IPS-18a (cell line): ENCODE data around the gene VENTX.

Experiments
- H3K27ac ChIP-seq: one replicate; pipeline ENCODE4 v1.5.1; 2013; ENCODE audit warnings: low read length
- H3K27me3 ChIP-seq: one replicate; pipeline ENCODE4 v1.6.1; 2013; ENCODE audit warnings: mild to moderate bottlenecking, low read length; ENCODE audit not compliant: control insufficient read depth, insufficient read depth
- H3K36me3 ChIP-seq: one replicate; pipeline ENCODE4 v1.6.1; 2013; ENCODE audit warnings: low read depth, low read length; ENCODE audit not compliant: control insufficient read depth
- H3K4me1 ChIP-seq: one replicate; pipeline ENCODE4 v1.6.1; 2013; ENCODE audit warnings: low read depth, low read length; ENCODE audit not compliant: control insufficient read depth
- H3K4me3 ChIP-seq: one replicate; pipeline ENCODE4 v1.5.1; 2013; ENCODE audit warnings: low read length
- H3K9ac ChIP-seq: one replicate; pipeline ENCODE4 v1.6.1; 2013; ENCODE audit warnings: mild to moderate bottlenecking, low read length, moderate library complexity
- H3K9me3 ChIP-seq: one replicate; pipeline ENCODE4 v1.6.1; 2013; ENCODE audit warnings: low read depth, low read length; ENCODE audit not compliant: control insufficient read depth

The VENTX gene

GRCh38 chr10:133196936-133197758, 40.5 kb upstream of the VENTX start:
- Histone ChIP-seq H3K36me3 (no peaks in the 10 kb centered on the region), H3K27me3 (no peaks in the 10 kb centered on the region), H3K9me3 (no peaks in the 10 kb centered on the region), H3K27ac (no peak overlapping the region), H3K4me3 (no peak overlapping the region), H3K9ac (no peak overlapping the region), H3K4me1 (no peaks in the 10 kb centered on the region)

- Histone ChIP-seq H3K9me3 (no peaks in the 10 kb centered on the region), H3K27me3 (no peaks in the 10 kb centered on the region), H3K36me3 (no peaks in the 10 kb centered on the region), H3K4me1 (no peaks in the 10 kb centered on the region), H3K27ac (no peak overlapping the region), H3K4me3 (no peak overlapping the region), H3K9ac (no peak overlapping the region)
Observed at GRCh38 chr10:133197786-133198185, 39.9 kb upstream of the VENTX start.

GRCh38 chr10:133198206-133198605, 39.4 kb upstream of the VENTX start:
- Histone ChIP-seq H3K9ac (no peak overlapping the region), H3K9me3 (no peaks in the 10 kb centered on the region), H3K36me3 (no peaks in the 10 kb centered on the region), H3K4me1 (no peaks in the 10 kb centered on the region), H3K27me3 (no peaks in the 10 kb centered on the region), H3K4me3 (no peak overlapping the region), H3K27ac (no peak overlapping the region)

DNA sequence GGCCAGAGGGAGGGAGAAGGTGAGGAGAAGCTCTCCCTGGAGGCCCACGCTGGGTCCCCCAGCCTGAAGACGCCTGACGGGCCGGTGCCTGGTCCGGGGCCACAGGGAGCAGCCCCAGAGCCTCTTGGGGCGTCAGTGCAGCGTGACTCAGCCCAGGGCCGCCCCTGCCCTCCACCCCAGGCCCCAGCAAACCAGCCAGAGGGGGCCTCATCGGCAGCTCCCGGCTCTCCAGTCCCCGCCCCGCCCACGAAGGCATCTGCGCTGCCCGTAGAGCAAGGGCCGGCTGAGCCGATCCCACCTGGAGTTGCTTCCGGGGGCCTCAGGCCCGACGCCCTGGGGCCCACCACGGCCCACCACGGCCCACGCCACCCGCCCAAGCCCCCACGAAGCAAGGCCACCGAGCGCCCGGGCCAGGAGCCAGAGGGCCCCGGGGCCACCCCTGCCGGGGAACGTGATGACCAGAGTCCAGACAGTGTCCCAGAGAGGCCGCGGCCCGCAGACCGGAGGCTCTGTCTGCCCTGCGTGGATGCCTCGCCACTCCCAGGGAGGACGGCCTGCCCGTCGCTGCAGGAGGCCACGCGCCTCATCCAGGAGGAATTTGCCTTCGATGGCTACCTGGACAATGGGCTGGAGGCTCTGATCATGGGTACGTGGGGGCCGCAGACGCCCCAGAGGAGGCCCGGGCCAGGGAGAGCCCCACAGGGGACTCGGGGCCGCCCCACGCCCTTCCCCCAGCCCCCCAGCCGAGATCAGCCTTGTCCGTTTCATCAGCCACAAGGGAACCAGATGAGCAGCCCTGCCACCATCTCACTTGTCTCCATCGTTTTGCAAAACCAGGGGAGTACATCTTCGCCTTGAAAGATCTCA, 38.8 kb upstream of the VENTX start:
- Histone ChIP-seq H3K9me3 (no peaks in the 10 kb centered on the region), H3K9ac (no peak overlapping the region), H3K27me3 (no peaks in the 10 kb centered on the region), H3K36me3 (no peaks in the 10 kb centered on the region), H3K27ac (no peak overlapping the region), H3K4me1 (no peaks in the 10 kb centered on the region), H3K4me3 (no peak overlapping the region)

GRCh38 chr10:133199488-133199885, 38.2 kb upstream of the VENTX start:
- no peaks in the 10 kb centered on the region for H3K9me3 ChIP-seq
- no peaks in the 10 kb centered on the region for H3K4me1 ChIP-seq
- no peak overlapping the region for H3K27ac ChIP-seq
- no peaks in the 10 kb centered on the region for H3K27me3 ChIP-seq
- H3K4me3 ChIP-seq = no peak overlapping the region
- no peaks in the 10 kb centered on the region for H3K36me3 ChIP-seq
- no peak overlapping the region for H3K9ac ChIP-seq

- H3K36me3 ChIP-seq = no peaks in the 10 kb centered on the region
- no peak overlapping the region for H3K9ac ChIP-seq
- H3K4me3 ChIP-seq = no peak overlapping the region
- no peaks in the 10 kb centered on the region for H3K4me1 ChIP-seq
- no peak overlapping the region for H3K27ac ChIP-seq
- H3K9me3 ChIP-seq = no peaks in the 10 kb centered on the region
- H3K27me3 ChIP-seq = no peaks in the 10 kb centered on the region
Observed at GRCh38 chr10:133199992-133200611, 37.6 kb upstream of the VENTX start.

- Histone ChIP-seq H3K36me3 (no peaks in the 10 kb centered on the region), H3K27me3 (no peaks in the 10 kb centered on the region), H3K4me3 (no peak overlapping the region), H3K4me1 (no peaks in the 10 kb centered on the region), H3K27ac (no peak overlapping the region), H3K9ac (no peak overlapping the region), H3K9me3 (no peaks in the 10 kb centered on the region)
Observed at GRCh38 chr10:133200621-133201031, 37.0 kb upstream of the VENTX start.

- H3K27ac ChIP-seq = no peak overlapping the region
- no peaks in the 10 kb centered on the region for H3K9me3 ChIP-seq
- no peaks in the 10 kb centered on the region for H3K27me3 ChIP-seq
- H3K36me3 ChIP-seq = no peaks in the 10 kb centered on the region
- no peak overlapping the region for H3K9ac ChIP-seq
- H3K4me3 ChIP-seq = no peak overlapping the region
- H3K4me1 ChIP-seq = no peaks in the 10 kb centered on the region
Observed at GRCh38 chr10:133201151-133201947, 36.3 kb upstream of the VENTX start.

GRCh38 chr10:133201948-133202725, 35.5 kb upstream of the VENTX start:
- Histone ChIP-seq H3K27ac (no peak overlapping the region), H3K9me3 (no peaks in the 10 kb centered on the region), H3K4me3 (no peak overlapping the region), H3K9ac (no peak overlapping the region), H3K4me1 (no peaks in the 10 kb centered on the region), H3K27me3 (no peaks in the 10 kb centered on the region), H3K36me3 (no peaks in the 10 kb centered on the region)

- no peaks in the 10 kb centered on the region for H3K9me3 ChIP-seq
- no peaks in the 10 kb centered on the region for H3K36me3 ChIP-seq
- no peaks in the 10 kb centered on the region for H3K4me1 ChIP-seq
- no peak overlapping the region for H3K27ac ChIP-seq
- no peak overlapping the region for H3K4me3 ChIP-seq
- H3K9ac ChIP-seq = no peak overlapping the region
- no peaks in the 10 kb centered on the region for H3K27me3 ChIP-seq
Observed at GRCh38 chr10:133202778-133203651, 34.6 kb upstream of the VENTX start.
